Measurements from ENCODE around the gene ADH4.
"Not testable (repeated sequence)": the region's sequence is repeated elsewhere in the genome, so short reads cannot be mapped to it uniquely, and the experiment has no call there.

Gene ADH4

DNA sequence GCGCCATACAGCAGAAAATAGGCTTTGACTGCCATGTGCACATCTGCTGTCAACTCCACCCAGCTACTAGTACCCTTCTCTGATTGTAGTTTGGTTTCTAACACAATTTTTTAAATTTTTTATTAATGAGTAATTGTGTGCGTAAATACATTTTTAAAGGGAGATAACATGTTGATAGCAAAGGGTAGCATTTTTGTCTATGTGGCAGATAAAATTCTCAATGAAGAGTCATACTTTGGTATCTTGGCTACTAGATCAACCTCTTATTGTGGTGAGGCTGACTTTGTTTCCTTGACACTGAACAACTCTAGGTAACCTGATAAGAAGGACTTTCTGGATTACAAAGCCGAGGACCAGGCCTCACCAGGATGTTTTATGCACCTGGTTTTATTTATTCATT lies 9.5 kb downstream of the ADH4 start:
- no peak for DNase-seq (ENCODE audit: low read depth in 2 of 3, low spot score in 1 of 3)

DNA sequence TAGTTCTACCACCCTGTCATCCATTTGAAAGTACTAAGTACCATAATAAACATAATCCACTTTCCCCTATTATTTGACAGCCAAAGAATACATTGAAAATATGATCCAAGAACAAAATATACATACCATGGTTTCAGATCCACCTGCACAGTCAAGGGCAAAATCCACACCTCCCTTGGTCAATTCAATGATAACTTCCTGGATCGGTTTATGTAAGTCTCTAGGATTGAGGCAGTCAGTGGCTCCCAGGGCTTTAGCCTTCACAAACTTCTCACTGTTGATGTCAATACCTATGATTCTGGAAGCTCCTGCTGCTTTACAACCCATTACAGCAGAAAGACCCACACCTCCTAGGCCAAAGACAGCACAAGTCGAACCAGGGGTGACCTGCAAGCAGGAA lies 12.7 kb downstream of the ADH4 start:
- no peak for DNase-seq (ENCODE audit: low read depth in 2 of 3, low spot score in 1 of 3)

DNA sequence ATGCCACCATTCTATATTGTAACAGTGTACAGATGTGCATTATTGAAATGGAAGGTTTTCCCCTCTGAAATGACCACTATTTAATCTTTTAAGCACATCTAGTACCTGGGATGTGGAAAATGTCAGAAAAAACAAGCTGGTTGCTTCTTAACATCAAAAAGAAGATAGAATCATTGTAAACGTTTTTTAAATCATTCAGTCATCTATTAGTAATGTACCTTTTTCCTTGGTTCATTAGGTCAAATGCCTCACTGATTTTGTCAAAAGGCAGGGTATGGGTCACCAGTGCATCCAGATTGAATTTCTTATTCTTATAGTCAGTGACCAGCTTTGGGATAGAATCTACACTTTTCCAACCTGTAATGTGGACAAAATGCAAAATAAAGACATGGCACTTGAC lies 17.7 kb downstream of the ADH4 start:
- DNase-seq (ENCODE audit: low read depth in 2 of 3, low spot score in 1 of 3): no peak

DNA sequence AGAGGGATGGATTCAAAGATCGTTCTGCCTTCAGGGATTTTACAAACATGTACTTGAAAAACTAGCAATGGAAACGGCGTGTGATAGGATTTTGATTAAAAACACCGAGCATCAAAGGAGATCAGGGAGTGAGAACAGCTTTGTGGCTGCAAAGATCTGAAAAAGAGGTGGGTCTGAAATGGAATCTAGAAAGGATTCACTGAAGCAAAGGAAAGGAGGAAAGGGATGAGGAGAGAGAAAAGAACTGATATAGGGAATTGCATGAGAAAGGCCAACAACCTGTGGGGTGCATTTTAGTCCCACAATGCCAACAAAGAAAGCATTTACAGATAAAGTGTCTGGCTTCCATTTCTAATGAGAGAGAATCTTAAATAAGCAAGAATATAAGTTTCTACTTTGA lies 23.1 kb downstream of the ADH4 start:
- no peak for DNase-seq (ENCODE audit: low read depth in 2 of 3, low spot score in 1 of 3)

DNA sequence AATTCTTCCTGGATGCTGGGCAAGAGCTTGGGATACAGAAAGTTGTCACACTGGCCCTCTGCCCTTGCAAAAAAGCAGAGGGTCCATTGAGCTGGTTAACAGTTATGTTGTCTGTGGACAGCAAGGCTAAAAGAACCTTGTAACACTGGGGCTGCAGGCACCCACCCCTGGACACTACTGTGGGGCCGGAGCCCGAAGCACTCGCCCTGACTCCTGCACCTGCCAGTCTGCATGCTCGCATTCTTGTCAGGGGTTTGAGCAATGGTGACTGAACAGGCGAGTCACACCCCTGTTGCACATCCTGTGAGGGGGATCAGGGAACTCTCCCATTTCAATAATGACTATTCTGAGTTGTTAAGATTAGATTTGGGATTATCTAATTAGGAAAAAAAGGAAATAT lies 23.6 kb downstream of the ADH4 start:
- no peak for DNase-seq (ENCODE audit: low read depth in 2 of 3, low spot score in 1 of 3)

DNA sequence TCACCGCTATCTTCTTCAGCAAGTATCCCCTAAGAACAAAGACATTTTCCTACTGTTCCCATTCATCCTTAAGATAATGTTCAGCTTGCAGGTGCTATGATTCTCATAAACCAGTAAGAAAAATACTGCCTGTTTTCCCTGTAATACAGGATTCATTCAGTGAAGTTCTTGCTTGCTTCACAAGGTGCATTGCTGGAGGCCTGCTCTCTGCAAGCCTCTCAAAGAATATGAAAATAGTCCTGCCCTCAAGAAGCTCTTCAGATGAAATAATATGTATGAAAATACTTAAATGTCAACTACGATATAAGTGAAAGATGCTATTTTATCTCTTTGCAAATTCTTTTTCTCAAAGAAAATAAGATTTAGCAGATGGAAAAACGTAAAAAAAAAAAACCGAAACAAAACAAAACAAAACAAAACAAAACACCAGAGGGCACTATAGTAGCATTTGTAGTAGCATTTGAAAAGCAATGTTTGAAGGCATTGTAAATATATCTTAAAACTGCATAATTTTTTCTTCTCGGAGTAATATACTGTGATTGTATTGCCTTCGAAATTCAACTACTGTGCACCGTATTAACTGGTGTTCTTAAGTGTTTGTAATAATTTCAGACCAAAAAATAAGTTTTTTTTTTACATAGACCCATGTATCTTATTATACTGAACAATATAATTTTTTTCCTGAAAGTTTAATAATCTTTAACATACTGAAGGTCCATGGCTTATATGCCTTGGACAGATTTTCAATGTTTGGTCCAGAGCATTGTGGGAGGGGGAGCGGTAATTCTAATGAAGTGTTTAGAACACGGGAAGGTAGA lies 26.0 kb downstream of the ADH4 start:
- no peak for DNase-seq (ENCODE audit: low read depth in 2 of 3, low spot score in 1 of 3)

DNA sequence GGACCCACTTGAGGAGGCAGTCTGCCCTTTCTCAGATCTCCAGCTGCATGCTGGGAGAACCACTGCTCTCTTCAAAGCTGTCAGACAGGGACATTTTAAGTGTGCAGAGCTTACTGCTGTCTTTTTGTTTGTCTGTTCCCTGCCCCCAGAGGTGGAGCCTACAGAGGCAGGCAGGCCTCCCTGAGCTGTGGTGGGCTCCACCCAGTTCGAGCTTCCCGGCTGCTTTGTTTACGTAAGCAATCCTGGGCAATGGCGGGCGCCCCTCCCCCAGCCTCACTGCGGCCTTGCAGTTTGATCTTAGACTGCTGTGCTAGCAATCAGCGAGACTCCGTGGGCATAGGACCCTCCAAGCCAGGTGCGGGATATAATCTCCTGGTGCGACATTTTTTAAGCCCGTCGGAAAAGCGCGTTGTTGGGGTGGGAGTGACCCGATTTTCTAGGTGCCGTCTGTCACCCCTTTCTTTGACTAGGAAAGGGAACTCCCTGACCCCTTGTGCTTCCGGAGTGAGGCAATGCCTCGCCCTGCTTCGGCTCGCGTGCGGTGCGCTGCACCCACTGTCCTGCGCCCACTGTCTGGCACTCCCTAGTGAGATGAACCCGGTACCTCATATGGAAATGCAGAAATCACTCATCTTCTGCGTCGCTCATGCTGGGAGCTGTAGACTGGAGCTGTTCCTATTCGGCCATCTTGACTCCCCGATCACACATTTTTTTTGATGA lies 26.8 kb downstream of the ADH4 start:
- DNase-seq (ENCODE audit: low read depth in 2 of 3, low spot score in 1 of 3): not testable (repeated sequence)

DNA sequence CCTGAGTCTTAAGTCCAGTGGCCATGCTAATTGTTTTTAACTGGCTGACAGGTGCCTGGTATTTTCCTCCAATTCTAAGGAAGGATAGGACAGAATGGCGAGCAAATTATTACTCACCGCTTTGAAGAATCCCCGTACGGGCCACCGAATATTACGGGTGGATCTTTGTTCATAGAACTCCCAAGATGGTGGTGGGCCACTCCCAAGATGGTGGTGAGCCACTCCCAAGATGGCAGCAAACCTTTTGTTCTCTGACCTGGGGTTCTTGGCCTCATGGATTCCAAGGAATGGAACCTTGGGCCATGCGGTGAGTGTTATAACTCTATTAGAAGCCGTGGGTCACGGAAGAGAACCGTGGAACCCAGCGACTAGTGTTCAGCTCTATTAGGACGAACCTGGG lies 34.8 kb downstream of the ADH4 start:
- not testable (repeated sequence) for DNase-seq (ENCODE audit: low read depth in 2 of 3, low spot score in 1 of 3)

DNA sequence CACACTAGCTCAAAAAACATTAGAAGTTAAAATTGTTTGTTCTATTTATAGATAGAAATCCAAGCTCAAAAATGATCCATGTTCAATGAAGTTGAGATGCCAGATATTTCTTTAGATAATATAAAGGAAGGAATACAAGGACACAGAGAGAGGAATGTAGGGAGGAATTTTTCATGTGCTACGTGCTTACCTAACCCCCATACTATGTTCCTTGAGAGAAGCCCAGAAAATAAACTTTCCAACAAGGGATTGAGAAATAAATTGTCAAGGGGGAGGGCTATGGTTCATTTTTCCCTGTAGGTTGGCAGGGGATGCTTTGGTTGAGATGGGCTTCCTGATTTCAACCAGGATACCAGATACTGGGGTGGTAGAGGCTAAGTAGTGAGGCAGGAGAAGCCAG lies 39.9 kb downstream of the ADH4 start:
- no peak for DNase-seq (ENCODE audit: low read depth in 2 of 3, low spot score in 1 of 3)

DNA sequence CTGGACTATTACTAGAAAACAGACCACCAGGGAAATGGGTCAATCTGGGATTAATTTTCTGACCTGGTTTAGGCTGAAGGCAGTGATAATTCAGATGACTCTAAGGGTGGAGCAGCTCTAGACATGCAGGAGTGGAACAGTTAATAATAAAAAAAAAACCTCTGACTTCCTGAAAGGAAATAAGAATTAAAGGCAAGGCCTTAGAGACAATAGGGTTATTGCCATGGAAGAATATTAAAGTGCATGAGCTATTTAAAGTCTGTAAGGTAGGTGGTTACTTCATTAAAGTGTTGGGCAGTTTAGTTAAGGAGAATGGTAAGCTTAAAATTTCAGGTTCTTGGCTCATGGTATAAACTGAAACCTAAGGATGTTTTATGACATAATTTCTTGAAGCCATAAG lies 40.9 kb downstream of the ADH4 start:
- no peak for DNase-seq (ENCODE audit: low read depth in 2 of 3, low spot score in 1 of 3)

DNA sequence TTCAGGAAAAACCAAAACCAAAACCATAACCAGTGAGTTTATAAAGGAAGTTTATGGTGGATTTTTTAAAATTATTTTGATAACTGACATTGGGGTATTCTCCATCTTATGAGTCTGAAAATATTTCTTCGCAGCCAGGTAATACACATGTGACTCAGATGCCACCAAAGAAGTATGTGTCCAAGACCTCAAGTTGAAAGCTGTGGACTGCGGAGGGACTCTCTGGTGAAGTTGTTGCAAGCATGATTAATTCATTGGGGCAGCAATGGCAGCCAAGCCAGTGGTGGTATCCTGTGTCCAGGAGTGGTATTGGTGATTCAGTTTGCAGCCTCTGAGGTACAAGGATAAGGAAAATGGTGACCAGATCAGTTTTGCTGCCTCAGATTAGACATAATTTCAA lies 41.5 kb downstream of the ADH4 start:
- DNase-seq (ENCODE audit: low read depth in 2 of 3, low spot score in 1 of 3): no peak

DNA sequence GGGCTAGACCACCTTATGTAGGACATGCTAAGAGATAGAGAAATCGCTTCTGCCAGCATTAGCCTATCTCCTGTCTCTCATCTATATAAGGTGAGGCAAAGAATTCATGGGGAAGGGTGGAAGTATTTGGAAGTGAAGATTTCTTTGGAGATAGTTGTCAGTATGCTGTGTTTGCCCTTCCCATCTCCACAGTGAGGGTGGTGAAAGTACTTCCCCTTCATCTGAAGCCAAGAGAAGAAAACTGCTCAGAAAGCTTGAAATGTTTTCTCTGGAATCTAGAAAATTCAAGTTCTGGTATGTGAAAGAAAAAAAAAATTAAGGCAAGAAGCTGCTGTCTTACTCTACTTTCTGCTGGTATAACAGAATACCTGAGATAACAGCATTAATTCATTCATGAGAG lies 43.2 kb downstream of the ADH4 start:
- DNase-seq (ENCODE audit: low read depth in 2 of 3, low spot score in 1 of 3): no peak

DNA sequence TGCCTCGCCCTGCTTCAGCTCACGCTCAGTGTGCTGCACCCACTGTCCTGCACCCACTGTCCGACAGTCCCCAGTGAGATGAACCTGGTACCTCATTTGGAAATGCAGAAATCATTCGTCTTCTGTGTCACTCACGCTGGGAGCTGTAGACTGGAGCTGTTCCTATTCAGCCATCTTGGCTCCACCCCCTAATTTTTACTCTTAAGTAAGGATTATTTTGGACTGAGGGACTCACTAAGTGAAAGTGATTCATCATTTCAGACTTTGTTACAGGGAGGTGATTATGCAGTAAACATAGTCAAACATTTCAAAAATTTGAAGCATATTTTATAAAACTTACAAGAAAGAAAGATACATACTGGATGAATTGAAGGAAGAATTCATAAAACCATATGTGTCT lies 44.3 kb downstream of the ADH4 start:
- DNase-seq (ENCODE audit: low read depth in 2 of 3, low spot score in 1 of 3): not testable (repeated sequence)

DNA sequence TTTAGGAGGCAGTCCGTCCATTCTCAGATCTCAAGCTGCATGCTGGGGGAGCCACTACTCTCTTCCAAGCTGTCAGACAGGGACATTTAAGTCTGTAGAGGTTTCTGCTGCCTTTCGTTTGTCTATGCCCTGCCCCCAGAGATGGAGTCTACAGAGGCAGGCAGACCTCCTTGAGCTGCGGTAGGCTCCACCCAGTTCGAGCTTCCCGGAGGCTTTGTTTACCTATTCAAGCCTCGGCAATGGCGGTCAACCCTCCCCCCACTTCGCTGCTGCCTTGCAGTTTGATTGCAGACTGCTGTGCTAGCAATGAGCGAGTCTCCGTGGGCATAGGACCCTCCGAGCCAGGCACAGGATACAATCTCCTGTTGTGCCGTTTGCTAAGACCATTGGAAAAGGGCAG lies 44.8 kb downstream of the ADH4 start:
- DNase-seq (ENCODE audit: low read depth in 2 of 3, low spot score in 1 of 3): no peak

DNA sequence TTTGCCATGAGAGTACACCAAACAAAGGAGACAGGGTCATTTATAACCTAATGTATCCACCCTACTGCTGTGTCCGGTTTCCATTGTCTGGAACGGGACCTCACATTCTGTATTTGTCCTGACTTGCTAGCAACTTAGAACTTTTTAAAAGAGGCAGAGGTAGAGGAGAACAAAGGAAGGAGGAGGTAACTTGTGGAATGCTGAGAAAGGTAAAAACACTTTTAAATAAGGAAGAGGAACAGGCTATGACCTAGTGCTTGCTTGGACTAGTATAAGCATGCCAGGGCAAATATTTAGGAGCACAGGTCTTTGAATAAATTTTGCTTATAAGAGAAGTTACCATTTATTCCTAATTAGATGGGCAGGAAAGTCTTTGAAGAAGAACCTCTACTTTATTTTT lies 52.3 kb downstream of the ADH4 start:
- not testable (repeated sequence) for DNase-seq (ENCODE audit: low read depth in 2 of 3, low spot score in 1 of 3)

DNA sequence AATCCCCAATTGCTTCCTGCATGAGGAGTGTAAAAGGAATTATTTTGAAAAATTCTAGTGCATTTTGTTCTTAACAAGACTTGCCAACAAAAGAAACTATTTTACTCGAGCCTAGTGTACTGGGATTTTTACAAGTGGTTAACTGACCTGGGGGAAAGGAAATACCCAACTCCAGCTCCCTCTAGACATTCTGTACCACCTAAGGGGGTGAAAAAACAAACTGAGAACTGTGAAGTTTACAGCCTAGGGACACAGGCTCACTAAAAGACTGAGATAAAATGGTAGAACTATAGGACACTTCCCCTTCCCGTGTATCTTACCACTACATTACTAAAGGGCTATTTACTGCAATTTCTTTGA lies 52.9 kb downstream of the ADH4 start:
- no peak for DNase-seq (ENCODE audit: low read depth in 2 of 3, low spot score in 1 of 3)

DNA sequence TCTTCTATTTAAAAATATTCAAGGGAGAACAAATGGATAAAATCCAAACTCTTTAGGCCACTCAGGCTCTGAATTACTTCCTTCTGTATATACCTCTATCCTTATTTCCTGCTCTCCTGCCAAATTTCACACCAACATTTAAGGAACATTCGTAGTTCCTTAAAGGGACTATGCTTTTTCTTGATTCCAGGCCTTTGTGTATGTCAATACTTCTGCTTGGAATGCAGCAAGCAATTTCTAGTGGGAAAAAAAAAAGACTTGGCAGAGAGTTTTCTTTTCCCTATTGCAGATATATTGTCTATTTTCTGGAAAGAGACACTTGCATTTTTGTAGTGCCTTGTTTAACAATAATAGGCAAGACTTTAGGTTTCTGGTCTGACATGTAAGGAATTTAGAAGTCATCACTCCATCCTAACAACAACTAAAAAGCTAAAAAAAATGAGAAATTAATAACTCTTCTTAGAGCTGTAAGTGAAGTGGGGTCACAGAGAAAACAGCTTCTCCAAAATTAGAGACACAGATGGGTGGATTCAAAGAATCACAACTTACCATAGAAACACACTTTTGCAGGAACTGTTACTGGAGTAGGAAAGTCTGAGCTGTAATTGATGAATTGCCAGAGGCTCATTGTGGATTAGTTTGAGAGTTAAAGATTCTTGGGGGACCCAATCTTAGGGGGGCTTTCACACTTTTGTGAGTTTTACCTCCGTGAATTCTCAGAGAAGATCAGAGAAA lies 53.4 kb downstream of the ADH4 start:
- no peak for DNase-seq (ENCODE audit: low read depth in 2 of 3, low spot score in 1 of 3)

DNA sequence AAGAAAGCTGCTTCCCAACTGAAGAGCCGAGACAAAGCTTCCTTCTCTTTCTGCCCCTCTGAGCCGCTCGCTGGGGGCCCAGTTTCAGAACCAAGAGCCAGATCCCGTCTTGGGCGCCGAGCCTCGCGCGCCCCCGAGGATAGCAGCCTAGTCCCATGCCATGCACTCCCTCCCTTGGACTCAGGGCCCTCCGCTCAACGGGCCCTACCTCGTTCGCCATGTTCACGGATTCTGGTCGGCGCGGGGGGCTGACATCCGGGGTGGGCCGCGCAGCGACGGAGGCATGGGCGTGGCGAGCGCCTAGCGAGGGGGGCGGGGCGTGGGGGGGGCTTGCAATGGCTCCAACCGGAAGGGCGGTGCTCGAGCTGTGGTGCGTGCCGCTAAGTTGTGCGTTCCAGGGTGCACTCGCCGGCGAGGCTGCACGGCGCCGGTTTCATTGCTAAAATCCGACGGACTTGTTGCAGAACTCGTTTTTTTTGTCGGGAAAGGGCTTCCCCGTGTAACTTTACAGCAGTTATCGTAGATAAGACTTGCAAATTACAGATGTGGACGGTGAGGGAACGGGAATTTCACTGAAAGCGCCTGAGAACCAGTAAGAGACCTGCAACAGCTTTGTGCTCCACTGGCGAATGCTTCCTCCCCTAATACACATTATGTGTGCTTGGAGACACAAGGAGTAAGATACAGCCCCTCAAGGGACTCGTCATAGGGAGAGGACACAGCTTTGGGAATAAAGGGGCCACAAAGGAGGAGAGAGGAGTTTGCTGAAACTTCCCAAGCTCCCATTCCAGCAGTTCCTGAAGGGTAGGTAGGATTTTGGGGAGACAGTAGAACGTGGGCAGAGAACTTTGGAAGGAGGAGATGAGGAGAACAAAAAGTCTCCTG lies 55.4 kb downstream of the ADH4 start, which contains the start of gene ADH5:
TSS of gene ADH5 (minus strand) at position 308 of the 885 bp plus-strand sequence. CDS start at position 220, 88 bp downstream.
- peak; percentile 81 to 87 (median 82) for DNase-seq (ENCODE audit: low read depth in 2 of 3, low spot score in 1 of 3)

DNA sequence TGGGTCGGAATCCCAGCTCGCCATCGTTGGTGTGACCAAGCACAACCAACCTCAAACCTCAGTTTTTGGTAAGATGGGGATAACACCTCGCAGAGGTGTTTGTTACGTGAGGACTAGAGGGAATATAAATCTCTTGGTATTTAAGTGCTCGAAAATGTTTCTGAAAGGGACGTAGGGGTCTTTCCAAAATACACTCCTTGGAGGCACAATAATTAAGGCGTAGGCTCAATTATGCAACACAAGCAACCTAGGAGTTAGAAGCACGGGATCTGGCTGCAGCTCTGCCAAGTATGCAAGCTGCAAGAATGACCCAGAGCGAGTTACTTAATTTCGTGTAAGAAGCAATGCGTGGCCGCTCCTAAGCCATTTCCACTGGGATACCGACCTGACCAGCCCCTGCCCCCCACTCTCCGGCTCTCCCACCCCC lies 56.1 kb downstream of the ADH4 start:
- DNase-seq (ENCODE audit: low read depth in 2 of 3, low spot score in 1 of 3): no peak

DNA sequence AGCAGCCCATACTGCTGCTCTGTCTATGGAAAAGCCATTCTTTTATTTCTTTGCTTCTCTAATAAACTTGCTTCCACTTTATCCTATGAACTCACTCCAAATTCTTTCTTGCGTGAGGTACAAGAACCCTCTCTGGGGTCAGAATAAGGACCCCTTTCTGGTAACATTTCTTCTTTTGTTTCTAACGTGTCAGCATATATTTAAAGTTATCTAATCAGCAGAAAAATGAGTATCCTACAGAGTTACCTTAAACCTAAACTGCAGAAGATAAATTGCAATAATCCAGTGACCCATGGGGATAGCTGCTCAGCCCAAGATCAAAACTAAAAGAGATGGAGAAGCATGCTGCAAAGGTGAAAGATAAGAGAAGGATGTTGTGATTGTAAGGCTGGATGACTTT lies 59.5 kb downstream of the ADH4 start:
- no peak for DNase-seq (ENCODE audit: low read depth in 2 of 3, low spot score in 1 of 3)

DNA sequence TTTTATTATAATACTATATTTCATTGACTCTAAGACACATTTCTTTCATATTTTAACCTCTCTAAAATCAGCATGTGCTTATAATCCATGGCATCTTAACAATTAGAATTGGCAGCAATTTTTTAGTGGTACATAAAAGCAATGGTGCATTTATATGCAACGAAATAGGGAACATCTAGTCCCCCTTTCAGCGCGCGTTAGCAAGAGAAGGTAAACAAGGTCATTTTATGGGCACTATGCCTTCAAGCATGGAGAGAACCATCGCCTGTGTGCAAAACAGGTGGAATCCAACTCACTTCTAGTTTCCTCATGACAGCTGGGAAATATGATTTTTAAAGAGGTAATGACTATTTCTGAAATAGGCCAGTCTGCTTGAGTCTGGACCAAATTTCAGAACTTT lies 61.9 kb downstream of the ADH4 start:
- no peak for DNase-seq (ENCODE audit: low read depth in 2 of 3, low spot score in 1 of 3)

All from stimulated activated CD4-positive, alpha-beta T cell treated with anti-CD3 and anti-CD28 coated beads, Interleukin-12 subunit alpha, Interleukin-12 subunit beta, amount 100 ng/mL, for 48 hours (primary cell).